ENCODE data around the gene FOCAD. TPM values are rescaled to one million over a fixed set of nuclear protein-coding genes. Genes with fewer than 3 reads are reported as not detected.

FOCAD gene
- total RNA-seq, 2 experiments from 2014 or later, result 32.7 to 37.7 TPM

DNA sequence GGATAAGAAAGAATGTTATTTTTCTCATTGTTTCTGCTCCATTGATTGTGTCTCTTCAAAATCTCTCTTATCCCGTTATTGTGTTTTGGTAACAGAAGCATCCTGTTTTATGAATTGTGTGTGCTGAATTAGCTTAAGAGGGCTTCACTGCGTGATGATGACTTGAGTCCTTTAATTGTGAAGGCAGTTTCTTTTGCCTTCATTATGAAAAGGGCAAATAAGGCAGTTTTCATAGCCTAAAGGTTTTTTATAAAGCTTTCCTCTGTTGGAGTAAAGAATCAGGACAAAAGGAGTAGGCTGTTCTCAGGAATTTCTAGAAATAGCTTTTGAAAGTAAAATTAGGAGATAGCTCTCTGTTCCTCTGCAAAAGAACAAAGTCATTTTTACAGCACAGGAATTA is 169.8 kb downstream of the FOCAD start:
- Mint-ChIP-seq H3K27me3 (no peaks in the 10 kb centered on the region), H3K4me3 (no peak overlapping the region), H3K9me3 (ENCODE audit: low read depth) (peaks cover 6% of the 10 kb centered on the region), H3K36me3 (peaks cover 14% of the 10 kb centered on the region), H3K4me1 (no peaks in the 10 kb centered on the region), H3K27ac (no peak overlapping the region)
- no peak for DNase-seq
- no peak for ATAC-seq
- CTCF ChIA-PET, result no interaction called here

DNA sequence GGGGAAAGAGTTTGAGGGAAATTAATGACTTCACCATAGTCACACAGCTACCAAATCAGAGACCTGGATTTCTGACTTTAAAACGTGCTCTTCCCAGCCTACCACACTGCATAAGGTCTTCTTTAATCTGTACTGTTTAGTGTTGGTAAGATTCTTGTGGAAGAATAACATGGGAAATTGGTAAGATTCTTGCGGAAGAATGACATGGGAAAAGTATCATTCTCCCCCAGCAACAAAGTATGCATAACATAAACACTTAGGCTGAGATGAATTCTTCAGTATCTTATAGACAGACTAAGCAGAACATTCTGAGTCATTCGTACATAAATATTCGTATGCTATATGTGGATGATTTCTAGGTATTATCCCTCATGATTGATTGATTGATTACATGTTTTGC is 170.4 kb downstream of the FOCAD start:
- no peak overlapping the region for H3K4me3 Mint-ChIP-seq
- no peaks in the 10 kb centered on the region for H3K27me3 Mint-ChIP-seq
- H3K36me3 Mint-ChIP-seq, result peaks cover 14% of the 10 kb centered on the region
- CTCF ChIA-PET, result no interaction called here
- no peaks in the 10 kb centered on the region for H3K4me1 Mint-ChIP-seq
- DNase-seq (no peak), ATAC-seq (no peak)
- H3K9me3 Mint-ChIP-seq (ENCODE audit: low read depth), result peaks cover 6% of the 10 kb centered on the region
- no peak overlapping the region for H3K27ac Mint-ChIP-seq

DNA sequence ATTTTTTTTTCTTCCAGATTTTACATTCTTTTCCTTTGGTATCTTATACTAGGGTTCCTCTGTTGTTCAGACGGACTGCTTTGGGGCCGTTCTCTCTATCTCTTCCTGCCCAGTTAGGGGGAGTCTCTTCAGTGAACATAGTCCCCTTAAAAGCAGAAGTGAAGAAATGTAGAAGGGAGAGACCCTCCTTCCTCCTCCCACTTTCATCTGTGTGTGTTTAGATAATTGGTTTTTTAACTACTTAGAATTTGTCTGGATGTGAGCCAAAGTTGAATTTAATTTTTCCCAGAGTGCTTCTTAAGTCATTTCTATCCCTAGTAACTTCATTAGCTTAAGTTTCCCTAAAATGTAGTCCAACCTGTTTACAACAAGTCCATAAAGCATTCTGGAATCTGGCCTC is 179.9 kb downstream of the FOCAD start:
- Mint-ChIP-seq H3K27ac (no peak overlapping the region), H3K4me1 (peaks cover 4% of the 10 kb centered on the region), H3K9me3 (ENCODE audit: low read depth) (peaks cover 3% of the 10 kb centered on the region), H3K36me3 (peaks cover 19% of the 10 kb centered on the region), H3K4me3 (no peak overlapping the region), H3K27me3 (no peaks in the 10 kb centered on the region)
- CTCF ChIA-PET, result no interaction called here
- no peak for DNase-seq
- ATAC-seq, result no peak

DNA sequence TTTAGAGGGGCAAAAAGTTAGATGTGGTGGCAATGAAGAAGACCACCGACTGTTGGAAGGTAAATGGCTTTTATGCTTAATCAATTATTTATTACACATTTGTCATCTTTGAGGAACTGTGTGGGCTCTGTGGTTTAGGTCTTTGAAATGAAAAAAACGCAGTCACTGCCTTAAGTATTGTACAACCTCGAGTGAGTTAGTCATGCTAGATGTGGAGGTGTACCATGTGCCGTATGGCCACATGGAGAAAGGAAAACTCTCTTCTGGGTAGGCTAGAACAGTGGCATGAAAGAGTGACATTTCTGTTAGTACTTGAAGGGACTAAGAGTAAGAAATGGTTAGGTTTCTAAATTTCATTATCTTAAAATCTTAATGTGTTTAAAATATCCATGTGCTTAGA is 181.3 kb downstream of the FOCAD start:
- Mint-ChIP-seq H3K4me1 (peaks cover 4% of the 10 kb centered on the region), H3K4me3 (no peak overlapping the region), H3K27me3 (no peaks in the 10 kb centered on the region), H3K9me3 (ENCODE audit: low read depth) (peaks cover 3% of the 10 kb centered on the region), H3K36me3 (peaks cover 17% of the 10 kb centered on the region), H3K27ac (no peak overlapping the region)
- DNase-seq (no peak), ATAC-seq (no peak)
- CTCF ChIA-PET, result no interaction called here

DNA sequence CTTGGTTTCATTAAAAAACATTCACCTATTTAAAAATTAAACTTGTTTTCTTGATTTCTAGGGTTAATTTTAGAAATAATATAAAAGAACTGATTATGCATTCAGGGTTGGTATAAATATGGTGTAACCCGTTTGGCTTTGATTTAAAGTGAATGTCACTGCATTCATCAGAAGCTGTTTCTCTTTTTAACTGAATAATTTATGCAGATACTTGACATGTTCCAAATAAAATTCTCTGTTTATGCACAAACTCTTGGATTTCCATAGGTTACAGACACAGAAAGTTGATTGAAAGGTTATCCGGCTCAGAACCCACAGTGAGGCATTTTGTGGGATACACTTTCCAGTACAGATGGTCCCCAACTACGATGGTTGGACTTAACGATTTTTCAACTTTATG is 186.1 kb downstream of the FOCAD start:
- CTCF ChIA-PET, result interaction anchor here (2.4 kb wide), 1 partner anchor 14 kb away, joined by 9 read pairs; no protein-coding TSS in a partner anchor
- H3K27me3 Mint-ChIP-seq, result no peaks in the 10 kb centered on the region
- H3K4me1 Mint-ChIP-seq, result peaks cover 8% of the 10 kb centered on the region
- H3K27ac Mint-ChIP-seq, result no peak overlapping the region
- ATAC-seq, result no peak
- no peaks in the 10 kb centered on the region for H3K9me3 Mint-ChIP-seq (ENCODE audit: low read depth)
- no peak for DNase-seq
- H3K36me3 Mint-ChIP-seq, result peaks cover 9% of the 10 kb centered on the region
- H3K4me3 Mint-ChIP-seq, result no peak overlapping the region

DNA sequence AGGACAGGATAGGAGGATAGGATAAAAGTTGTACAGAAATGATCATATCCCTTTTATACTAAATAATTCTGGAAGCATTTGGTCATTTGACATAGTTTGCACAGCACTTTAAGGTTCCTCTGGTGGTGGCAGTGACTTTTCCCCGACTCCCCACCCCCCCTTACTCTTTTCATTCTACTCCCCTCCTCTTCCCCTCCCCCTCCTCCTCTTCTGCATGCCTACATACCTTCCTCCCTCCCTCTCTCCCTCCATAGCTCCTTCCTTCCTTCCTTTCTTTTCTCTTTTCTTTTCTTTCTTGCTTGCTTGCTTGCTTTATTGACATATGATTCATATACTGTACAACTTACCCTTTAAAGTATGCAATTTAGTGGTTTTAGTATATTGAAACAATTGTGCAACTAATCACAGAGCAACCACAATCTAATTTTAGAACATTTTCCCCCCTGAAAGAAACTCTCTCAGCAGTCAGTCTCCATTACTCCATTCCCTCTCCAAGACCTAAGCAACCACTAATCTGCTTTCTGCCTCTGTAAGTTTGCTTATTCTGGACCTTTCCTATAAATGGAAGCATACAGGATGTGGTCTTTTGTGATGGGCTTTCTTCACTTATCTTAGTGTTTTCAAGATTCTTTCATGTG is 188.4 kb downstream of the FOCAD start:
- no peak overlapping the region for H3K4me3 Mint-ChIP-seq
- DNase-seq (no peak), ATAC-seq (no peak)
- CTCF ChIA-PET, result no interaction called here
- H3K36me3 Mint-ChIP-seq, result peaks cover 2% of the 10 kb centered on the region
- no peaks in the 10 kb centered on the region for H3K9me3 Mint-ChIP-seq (ENCODE audit: low read depth)
- H3K4me1 Mint-ChIP-seq, result peaks cover 5% of the 10 kb centered on the region
- no peaks in the 10 kb centered on the region for H3K27me3 Mint-ChIP-seq
- no peak overlapping the region for H3K27ac Mint-ChIP-seq

DNA sequence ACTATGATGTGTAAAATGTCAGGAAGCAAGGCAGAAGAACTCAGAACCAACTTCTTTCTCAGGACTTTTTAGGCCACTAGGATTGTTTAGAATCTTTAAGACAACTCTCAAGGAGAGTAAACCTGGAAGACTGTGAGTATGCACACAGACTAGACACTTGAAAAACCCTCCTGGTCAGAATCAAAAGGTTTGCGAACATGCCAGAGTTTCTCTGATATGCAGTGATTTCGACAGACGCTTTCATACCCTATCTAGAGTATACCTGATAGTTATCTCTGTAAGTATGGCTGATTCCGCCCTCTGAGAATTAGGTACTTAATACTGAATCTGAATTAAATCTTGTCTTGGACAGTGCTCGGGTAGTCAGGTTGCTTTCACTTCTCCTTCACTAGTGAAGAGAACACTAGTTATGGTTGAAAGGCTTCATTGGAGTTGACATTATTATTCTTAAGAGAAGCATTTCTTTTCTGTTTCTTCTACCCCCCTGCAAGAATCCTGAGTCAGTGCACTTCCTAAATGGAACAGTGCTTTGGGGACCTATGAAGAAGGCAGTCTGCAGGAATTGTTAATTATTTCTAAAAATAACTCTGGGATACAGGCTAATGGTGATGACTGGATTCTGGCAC is 189.3 kb downstream of the FOCAD start:
- Mint-ChIP-seq H3K36me3 (no peaks in the 10 kb centered on the region), H3K4me3 (no peak overlapping the region), H3K27me3 (no peaks in the 10 kb centered on the region), H3K9me3 (ENCODE audit: low read depth) (no peaks in the 10 kb centered on the region), H3K27ac (no peak overlapping the region), H3K4me1 (peaks cover 5% of the 10 kb centered on the region)
- ATAC-seq (no peak), DNase-seq (no peak)
- CTCF ChIA-PET, result no interaction called here

DNA sequence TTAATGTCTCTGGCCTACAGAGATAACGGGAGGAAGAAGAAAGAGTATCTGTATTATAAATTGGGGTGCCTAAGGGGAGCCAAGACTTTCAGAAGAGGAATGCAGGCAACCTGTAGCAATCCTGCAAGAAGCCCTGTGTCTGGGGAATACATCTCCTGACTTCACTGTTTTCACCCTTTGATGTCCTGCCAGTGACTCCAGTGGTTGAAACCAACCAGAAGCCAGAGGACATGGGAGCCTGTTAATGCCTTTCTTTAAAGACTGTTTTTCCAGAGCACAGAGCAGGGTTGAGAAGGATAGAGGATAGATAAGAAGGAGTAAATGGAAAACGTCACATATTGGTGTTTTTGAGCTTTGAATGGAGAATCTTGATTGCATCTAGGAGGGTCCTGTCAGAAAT is 196.2 kb downstream of the FOCAD start:
- Mint-ChIP-seq H3K27ac (no peak overlapping the region), H3K36me3 (peaks cover 2% of the 10 kb centered on the region), H3K4me1 (no peaks in the 10 kb centered on the region), H3K9me3 (ENCODE audit: low read depth) (no peaks in the 10 kb centered on the region), H3K4me3 (no peak overlapping the region), H3K27me3 (no peaks in the 10 kb centered on the region)
- CTCF ChIA-PET, result no interaction called here
- ATAC-seq (no peak), DNase-seq (no peak)

DNA sequence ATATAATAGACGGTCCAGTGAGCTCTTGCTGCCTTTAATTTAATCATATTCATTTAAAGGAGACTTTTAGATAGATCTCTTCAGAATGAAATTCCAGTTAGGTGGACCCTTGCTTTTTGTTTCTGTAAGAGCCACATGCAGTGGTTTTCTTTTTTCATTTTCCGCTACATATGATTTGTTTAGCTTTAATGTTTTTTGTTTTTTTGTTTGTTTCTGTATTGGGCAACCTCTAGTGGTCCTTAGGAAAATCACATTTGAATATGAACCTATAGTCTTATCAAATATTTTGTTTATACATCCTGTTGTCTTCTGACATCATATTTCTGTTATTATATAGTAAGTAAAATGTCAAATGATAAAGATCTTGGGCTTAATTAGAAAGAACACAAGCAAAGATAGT is 196.6 kb downstream of the FOCAD start:
- DNase-seq (no peak), ATAC-seq (no peak)
- CTCF ChIA-PET, result no interaction called here
- peaks cover 2% of the 10 kb centered on the region for H3K36me3 Mint-ChIP-seq
- no peak overlapping the region for H3K4me3 Mint-ChIP-seq
- no peaks in the 10 kb centered on the region for H3K27me3 Mint-ChIP-seq
- H3K4me1 Mint-ChIP-seq, result no peaks in the 10 kb centered on the region
- H3K27ac Mint-ChIP-seq, result no peak overlapping the region
- no peaks in the 10 kb centered on the region for H3K9me3 Mint-ChIP-seq (ENCODE audit: low read depth)

DNA sequence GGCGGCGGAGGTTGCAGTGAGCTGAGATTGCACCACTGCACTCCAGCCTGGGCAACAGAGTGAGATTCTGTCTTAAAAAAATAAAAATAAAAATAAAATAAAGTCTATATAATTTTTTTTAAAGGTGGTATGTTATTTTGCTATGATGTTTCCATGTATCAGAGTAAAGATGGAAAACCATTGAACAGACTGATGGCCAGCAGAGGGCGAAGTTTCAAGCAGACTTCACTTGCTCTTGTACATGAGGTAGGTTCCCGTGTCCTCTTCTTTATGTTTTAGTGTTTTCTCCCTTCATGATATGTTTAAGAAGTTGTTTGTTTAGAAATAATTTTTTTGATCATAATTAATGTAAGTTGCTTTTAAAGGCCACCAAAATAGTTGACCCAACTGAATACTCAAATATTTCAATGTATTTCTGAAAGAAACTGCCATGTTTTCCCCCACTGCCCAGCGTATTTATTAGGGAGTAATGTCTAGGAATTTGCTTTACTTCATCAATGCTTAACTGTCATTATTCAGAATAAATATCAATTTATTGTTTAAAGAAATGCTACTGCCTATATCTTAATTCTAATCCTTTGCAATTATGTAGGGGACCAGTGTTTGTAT is 201.0 kb downstream of the FOCAD start:
- peaks cover 5% of the 10 kb centered on the region for H3K36me3 Mint-ChIP-seq
- peak; percentile 66 for ATAC-seq
- no peaks in the 10 kb centered on the region for H3K27me3 Mint-ChIP-seq
- no peaks in the 10 kb centered on the region for H3K9me3 Mint-ChIP-seq (ENCODE audit: low read depth)
- DNase-seq, result peak; percentile 73
- no peak overlapping the region for H3K4me3 Mint-ChIP-seq
- CTCF ChIA-PET, result interaction anchor here (0.7 to 4.4 kb wide), 12 partner anchors 10 to 260 kb away, joined by 3 to 25 read pairs (median 4); no protein-coding TSS in a partner anchor
- no peak overlapping the region for H3K27ac Mint-ChIP-seq
- H3K4me1 Mint-ChIP-seq, result no peaks in the 10 kb centered on the region

DNA sequence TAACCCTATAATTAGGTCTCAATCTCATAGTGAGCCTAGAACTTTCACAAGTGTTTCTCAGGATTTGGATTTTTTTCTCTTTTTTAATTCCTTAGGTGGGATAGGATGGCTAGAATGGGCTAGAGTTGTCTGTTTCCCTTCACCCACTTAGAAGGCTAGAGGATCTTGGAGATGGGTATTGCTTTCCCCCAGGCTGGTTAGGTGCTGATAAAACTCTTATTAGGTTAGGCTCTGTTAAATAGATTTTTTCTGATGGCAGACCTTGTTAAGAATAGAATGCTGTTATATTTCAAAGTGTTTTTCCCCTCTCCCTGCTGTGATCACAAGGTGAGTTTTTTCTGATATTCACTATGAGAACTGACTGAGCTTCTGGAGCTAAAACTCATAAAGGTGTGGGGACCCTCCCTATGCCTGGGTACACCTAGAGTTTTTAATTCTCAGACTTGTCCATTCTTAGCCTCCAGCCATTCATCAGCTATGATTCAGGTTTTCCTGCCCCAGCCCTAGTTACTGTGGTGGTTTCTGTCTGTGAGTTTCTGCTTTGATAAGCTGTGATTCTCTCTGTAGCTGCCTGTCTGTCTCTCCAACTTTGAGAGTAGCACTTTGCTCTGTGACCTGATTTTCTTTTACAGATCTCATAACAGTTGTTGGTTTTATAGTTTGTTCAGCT is 215.0 kb downstream of the FOCAD start:
- ATAC-seq (no peak), DNase-seq (no peak)
- no peak overlapping the region for H3K27ac Mint-ChIP-seq
- no peak overlapping the region for H3K4me3 Mint-ChIP-seq
- no peaks in the 10 kb centered on the region for H3K27me3 Mint-ChIP-seq
- no peaks in the 10 kb centered on the region for H3K9me3 Mint-ChIP-seq (ENCODE audit: low read depth)
- H3K4me1 Mint-ChIP-seq, result no peaks in the 10 kb centered on the region
- CTCF ChIA-PET, result interaction anchor here (0.6 to 1.7 kb wide), 3 partner anchors 15 to 1721 kb away, joined by 3 to 4 read pairs (median 4); no protein-coding TSS in a partner anchor
- H3K36me3 Mint-ChIP-seq, result no peaks in the 10 kb centered on the region

DNA sequence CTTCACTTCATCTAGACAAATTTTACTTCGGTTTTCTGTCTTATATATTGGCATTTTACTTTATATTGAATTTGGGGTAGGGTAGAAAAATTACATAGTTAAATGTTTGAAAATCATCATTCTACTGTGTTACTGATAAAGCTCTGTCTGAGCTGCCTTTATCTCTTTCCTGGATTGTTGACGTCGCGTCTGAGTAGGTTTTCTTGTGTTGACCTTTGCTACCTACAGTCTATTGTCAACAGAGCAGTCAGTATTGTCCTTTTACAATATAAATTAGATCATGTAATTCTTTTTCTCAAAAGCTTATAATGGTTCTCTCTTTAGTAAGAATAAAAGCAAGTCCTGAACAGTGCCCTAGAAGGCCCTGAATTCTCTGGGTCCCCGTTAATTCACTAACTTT is 219.2 kb downstream of the FOCAD start:
- Mint-ChIP-seq H3K4me1 (no peaks in the 10 kb centered on the region), H3K27ac (no peak overlapping the region), H3K4me3 (no peak overlapping the region), H3K27me3 (no peaks in the 10 kb centered on the region), H3K9me3 (ENCODE audit: low read depth) (no peaks in the 10 kb centered on the region), H3K36me3 (no peaks in the 10 kb centered on the region)
- CTCF ChIA-PET, result no interaction called here
- no peak for DNase-seq
- no peak for ATAC-seq

DNA sequence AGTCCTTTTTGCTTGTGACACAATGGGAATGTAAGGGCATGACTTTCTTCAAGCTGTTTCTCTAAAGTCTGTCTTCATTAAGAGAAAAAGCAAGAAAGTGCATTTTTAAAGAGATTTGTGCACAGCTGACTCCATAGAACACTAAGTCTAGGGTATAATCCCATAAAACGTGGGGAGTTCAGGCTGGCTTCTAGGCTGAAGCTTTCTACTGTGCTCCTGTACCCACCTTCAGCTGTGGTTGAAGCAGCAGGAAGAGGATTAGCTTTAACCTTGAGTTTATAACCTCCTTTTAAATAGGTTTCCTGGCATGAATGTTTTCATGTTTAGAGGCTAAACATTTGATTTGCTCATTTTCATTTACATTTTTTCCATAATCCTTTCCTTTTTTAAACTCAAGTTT is 220.9 kb downstream of the FOCAD start:
- H3K27ac Mint-ChIP-seq, result no peak overlapping the region
- DNase-seq (no peak), ATAC-seq (no peak)
- H3K9me3 Mint-ChIP-seq (ENCODE audit: low read depth), result no peaks in the 10 kb centered on the region
- CTCF ChIA-PET, result interaction anchor here (1.2 kb wide), 1 partner anchor 23 kb away, joined by 3 read pairs; no protein-coding TSS in a partner anchor
- H3K36me3 Mint-ChIP-seq, result no peaks in the 10 kb centered on the region
- no peaks in the 10 kb centered on the region for H3K4me1 Mint-ChIP-seq
- H3K4me3 Mint-ChIP-seq, result no peak overlapping the region
- no peaks in the 10 kb centered on the region for H3K27me3 Mint-ChIP-seq

DNA sequence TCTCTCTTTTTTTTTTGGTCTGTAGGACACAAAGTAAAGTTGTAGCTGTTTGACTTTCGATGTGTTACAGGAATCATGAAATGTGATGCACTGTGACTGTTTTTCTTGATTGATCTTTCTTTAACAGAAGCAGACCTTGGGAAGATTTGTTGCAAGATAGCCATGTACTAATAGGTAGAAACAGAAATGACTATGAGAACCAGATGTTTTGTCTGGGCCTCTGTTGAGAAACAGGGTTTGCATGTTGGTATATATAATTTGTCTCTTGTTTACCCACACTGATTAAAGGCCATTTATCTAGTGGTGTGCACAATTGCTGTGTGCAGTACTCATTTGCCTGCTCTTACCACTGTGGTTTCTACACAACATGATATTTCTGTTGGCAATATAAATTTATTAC is 222.3 kb downstream of the FOCAD start:
- no peak for ATAC-seq
- H3K27ac Mint-ChIP-seq, result no peak overlapping the region
- H3K4me3 Mint-ChIP-seq, result no peak overlapping the region
- no peaks in the 10 kb centered on the region for H3K27me3 Mint-ChIP-seq
- no peak for DNase-seq
- H3K4me1 Mint-ChIP-seq, result no peaks in the 10 kb centered on the region
- CTCF ChIA-PET, result no interaction called here
- no peaks in the 10 kb centered on the region for H3K9me3 Mint-ChIP-seq (ENCODE audit: low read depth)
- H3K36me3 Mint-ChIP-seq, result no peaks in the 10 kb centered on the region
